Sigmoid colon (tissue), 3 donors: Measurements from ENCODE around the gene WNK2.

ENCODE experiments used
- POLR2A ChIP-seq, 2 donors: fragments of 450-650 bp; IDR thresholded peaks; one replicate each; pipeline ENCODE4 v1.6.1; 2016; ENCODE audit warnings: antibody characterized with exemption in 2 of 2, mild to moderate bottlenecking in 2 of 2, moderate library complexity in 2 of 2
- TF ChIP-seq, protein P1 (sequence below), 4 experiments: fragments of 450-650 bp in 3 of 4; fragments of 200-600 bp in 1 of 4; IDR thresholded peaks; one replicate each; pipeline ENCODE4 v1.5.1; 2016 to 2019; ENCODE audit warnings: antibody characterized with exemption in 4 of 4, mild to moderate bottlenecking in 3 of 4, moderate library complexity in 2 of 4

DNA sequence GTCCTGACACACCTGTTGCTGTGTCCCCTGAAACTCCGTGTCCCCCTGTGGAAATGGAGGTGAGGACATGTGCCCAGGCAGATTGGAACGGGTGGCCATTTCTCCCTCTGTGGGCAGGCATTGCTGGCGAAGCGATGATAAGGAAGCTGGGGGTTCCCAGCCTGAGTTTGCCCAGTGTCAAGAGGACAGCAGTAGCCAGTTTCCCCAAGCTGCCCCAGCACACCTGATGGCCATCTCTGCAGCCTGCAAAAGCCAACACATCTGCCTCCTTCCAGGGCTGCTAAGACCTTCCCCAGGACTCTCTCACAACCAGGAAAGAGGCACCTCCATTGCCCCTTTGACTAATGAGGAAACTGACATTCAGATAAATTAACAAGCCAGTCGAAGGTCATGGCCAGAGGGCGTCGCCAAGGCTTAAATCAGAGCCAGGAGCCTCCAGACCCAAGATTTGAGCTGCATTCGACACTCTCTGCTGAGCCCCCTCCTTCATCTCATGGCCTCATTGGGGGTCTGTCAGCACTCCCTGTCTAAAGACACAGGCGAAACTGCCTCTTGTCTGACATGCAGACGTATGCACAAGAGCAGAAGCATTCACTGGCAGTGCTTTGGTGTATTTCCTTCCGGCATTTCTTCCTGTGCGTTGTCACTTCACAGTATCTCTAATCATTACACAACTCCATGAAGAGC, 10.4 kb upstream of the WNK2 start:
- no peak for TF ChIP-seq POLR2A (IDR thresholded peaks at IDR 0.05)
- TF ChIP-seq, protein P1, sequence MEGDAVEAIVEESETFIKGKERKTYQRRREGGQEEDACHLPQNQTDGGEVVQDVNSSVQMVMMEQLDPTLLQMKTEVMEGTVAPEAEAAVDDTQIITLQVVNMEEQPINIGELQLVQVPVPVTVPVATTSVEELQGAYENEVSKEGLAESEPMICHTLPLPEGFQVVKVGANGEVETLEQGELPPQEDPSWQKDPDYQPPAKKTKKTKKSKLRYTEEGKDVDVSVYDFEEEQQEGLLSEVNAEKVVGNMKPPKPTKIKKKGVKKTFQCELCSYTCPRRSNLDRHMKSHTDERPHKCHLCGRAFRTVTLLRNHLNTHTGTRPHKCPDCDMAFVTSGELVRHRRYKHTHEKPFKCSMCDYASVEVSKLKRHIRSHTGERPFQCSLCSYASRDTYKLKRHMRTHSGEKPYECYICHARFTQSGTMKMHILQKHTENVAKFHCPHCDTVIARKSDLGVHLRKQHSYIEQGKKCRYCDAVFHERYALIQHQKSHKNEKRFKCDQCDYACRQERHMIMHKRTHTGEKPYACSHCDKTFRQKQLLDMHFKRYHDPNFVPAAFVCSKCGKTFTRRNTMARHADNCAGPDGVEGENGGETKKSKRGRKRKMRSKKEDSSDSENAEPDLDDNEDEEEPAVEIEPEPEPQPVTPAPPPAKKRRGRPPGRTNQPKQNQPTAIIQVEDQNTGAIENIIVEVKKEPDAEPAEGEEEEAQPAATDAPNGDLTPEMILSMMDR (IDR thresholded peaks at IDR 0.05), result no peak
